ENCODE measurements around the gene LCOR.

Gene LCOR

DNA sequence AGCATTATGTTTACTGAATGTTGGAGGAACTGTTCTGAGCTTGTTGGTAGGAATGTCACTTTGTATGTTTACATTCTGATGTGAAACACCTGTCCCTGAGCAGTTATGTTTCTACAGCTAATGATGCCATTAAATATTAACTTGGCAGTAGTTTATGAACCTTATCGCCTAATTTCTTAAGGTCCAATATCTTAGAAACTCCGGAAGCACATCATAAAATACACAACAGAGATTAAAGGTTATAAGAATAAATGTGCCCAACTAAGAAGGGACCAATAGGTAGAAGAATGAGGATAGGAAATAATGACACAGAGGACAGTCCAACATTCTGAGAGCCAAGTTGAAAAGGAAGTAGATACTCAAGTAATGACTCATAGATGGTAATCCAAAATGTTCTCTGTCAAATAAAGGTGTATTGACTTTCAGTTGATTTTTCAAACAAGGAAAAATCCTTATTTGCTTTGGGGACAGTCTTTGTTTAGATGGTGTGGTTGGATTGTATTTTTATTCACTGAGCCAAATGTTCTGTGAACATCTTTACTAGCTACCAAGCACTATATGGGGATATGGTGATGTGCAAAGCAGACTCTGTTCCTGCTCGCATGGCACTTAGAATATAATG is 31.9 kb downstream of the LCOR start:
- TF ChIP-seq, protein P1, sequence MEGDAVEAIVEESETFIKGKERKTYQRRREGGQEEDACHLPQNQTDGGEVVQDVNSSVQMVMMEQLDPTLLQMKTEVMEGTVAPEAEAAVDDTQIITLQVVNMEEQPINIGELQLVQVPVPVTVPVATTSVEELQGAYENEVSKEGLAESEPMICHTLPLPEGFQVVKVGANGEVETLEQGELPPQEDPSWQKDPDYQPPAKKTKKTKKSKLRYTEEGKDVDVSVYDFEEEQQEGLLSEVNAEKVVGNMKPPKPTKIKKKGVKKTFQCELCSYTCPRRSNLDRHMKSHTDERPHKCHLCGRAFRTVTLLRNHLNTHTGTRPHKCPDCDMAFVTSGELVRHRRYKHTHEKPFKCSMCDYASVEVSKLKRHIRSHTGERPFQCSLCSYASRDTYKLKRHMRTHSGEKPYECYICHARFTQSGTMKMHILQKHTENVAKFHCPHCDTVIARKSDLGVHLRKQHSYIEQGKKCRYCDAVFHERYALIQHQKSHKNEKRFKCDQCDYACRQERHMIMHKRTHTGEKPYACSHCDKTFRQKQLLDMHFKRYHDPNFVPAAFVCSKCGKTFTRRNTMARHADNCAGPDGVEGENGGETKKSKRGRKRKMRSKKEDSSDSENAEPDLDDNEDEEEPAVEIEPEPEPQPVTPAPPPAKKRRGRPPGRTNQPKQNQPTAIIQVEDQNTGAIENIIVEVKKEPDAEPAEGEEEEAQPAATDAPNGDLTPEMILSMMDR (conservative IDR thresholded peaks at IDR 0.05): no peak
- no peak for TF ChIP-seq ZFX (IDR thresholded peaks at IDR 0.05)
- H3K27ac ChIP-seq: no peak overlapping the region

DNA sequence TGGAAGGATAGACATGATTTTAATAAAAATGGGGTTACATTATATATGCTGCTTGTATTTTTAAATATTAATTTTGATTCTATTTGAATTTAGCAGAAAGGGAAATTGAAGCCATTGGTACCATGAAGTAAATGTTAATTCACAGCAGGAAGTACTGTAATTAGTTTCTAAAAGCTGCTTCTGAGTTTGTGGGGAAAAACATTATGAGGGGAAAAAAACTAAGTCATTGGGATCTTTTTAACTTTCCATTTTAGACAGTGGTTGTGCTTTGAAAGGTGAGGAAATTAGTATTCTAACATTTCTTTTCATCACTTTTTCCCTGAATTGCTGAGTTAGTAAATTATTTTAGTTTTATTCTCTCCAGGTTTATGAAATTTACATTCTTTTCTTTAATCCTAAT is 41.0 kb downstream of the LCOR start:
- no peak overlapping the region for H3K27ac ChIP-seq
- TF ChIP-seq, protein P1 (conservative IDR thresholded peaks at IDR 0.05): no peak
- TF ChIP-seq ZFX (IDR thresholded peaks at IDR 0.05): no peak

DNA sequence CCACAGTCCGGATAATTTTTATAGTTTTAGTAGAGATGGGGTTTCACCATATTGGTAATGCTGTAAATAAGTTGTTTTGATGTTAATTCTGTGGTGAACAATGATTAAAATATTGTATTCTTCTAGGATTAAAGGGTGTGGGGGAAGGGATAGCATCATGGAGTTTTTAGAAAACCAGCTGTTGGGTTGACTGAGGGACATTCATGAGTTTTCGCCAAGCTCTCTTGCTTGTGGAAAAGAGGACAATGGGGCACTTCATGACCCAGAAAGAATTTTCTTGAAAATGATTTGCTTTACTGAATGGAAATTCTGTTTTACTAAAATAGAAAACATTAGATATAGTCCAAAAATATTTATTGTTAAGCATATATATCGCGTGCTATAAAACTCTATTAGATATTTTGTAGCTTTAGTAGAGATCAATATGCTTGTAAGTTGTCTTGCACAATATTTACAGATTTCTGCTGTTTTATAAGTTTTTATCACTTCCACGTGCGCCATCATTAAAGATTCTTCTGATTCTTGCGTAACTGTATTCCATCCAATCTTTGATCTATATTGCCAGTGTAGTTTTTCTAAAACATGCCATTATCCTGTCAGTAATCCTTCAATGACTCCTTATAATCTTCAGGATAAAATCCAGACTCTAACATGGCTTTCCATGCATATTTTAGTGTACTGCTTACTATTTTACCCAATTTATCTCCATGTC is 41.8 kb downstream of the LCOR start:
- no peak overlapping the region for H3K27ac ChIP-seq
- no peak for TF ChIP-seq ZFX (IDR thresholded peaks at IDR 0.05)
- TF ChIP-seq, protein P1 (conservative IDR thresholded peaks at IDR 0.05): no peak

DNA sequence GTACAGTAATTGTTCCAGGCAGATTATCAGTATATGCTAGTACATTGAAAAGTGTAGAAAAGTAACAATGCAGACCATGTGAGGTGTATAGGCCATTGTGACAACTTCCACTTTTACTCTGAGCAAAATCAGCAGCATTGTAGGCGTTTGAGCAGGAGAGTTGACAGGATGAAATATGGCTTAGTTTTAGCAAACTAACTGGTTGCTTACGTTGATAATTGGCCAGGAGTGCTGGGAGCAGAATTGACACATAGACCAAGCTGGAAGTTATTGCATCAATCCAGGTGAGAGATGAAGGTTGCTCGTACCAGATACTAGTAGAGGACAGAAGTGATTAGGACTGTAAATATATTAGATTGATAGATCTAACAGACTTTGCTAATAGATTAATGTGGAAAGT is 46.0 kb downstream of the LCOR start:
- no peak for TF ChIP-seq ZFX (IDR thresholded peaks at IDR 0.05)
- TF ChIP-seq, protein P1 (conservative IDR thresholded peaks at IDR 0.05): no peak
- H3K27ac ChIP-seq: no peak overlapping the region

DNA sequence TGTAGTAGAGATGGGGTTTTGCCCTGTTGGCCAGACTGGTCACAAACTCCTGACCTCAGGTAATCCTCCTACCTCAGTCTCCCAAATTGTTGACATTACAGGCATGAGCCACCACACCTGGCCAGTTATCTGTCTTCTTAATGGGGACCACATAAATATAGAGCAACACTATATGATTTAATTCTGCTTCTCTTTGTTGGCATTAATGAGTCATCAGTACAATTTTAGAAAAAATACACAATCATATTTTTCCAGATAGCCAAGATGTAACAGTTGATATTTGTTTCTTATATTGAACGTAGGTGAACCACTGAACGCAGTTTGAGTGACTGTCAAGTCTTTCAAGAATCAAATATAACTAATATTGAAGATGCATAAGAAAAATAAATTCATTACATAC is 48.5 kb downstream of the LCOR start:
- TF ChIP-seq, protein P1 (conservative IDR thresholded peaks at IDR 0.05): no peak
- TF ChIP-seq ZFX (IDR thresholded peaks at IDR 0.05): no peak
- no peak overlapping the region for H3K27ac ChIP-seq

DNA sequence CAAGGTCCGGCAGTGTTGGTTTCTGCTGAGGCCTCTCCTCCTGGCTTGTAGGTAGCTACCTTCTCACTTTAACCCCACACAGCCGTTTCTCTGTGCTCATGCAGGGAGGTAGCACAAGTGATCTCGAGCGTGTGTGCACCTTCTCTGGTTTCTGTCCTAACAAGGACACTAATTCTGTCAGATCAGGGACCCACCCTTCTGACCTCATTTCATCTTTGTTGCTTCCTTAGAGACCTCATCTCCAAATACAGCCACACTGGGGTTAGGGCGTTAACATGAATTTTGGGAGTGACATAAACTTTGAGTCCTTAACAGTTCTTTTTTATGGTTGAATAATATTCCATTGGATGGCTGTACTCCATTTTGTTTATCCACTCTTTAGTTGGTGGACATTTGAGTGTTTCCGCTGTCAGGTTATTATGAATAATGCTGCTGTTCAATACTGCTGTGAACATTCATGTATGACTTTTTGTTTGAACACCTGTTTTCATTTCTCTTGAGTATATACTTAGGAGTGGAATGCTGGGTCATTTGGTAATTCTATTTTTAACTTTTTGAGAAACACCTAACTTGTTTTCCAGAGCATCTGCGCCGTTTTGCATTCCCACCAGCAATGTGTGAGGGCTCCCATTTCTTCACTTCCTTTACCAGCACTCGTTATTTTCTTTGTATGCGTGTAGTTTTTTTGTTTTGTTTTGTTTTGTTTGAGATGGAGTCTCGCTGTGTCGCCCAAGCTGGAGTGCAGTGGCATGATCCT is 57.5 kb downstream of the LCOR start:
- TF ChIP-seq, protein P1 (conservative IDR thresholded peaks at IDR 0.05): no peak
- no peak for TF ChIP-seq ZFX (IDR thresholded peaks at IDR 0.05)
- H3K27ac ChIP-seq: no peak overlapping the region

DNA sequence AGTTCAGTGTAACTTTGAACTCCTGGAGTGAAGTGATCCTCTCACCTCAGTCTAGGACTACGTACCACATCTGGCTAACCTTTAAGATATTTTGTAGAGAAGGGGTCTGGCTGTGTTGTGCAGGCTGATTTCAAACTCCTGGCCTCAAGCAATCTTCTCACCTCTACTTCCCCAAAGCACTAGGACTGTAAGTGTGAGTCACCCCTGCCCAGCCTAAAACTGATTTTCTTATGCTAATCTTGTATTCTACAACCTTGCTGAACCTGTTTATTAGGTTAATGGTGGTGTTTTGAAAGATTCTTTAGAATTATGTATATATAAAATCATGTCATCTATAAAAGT is 58.0 kb downstream of the LCOR start:
- no peak for TF ChIP-seq ZFX (IDR thresholded peaks at IDR 0.05)

More for the DNA sequence above, 58.0 kb downstream of the LCOR start:
- no peak overlapping the region for H3K27ac ChIP-seq
